Neural progenitor cell (in vitro differentiated cells): ENCODE results near the gene STPG1. TPM values are rescaled to one million over a fixed set of nuclear protein-coding genes. Genes with fewer than 3 reads are reported as not detected.

ENCODE experiments used
- DNase-seq: peaks from one replicate; pipeline ENCODE4 v3.0.0-alpha.2; 2016; ENCODE audit warnings: low spot score
- H2AFZ ChIP-seq: fragments of 200-600 bp; sonication (generic); replicated peaks from 2 replicates; pipeline ENCODE4 v1.6.1; 2016; ENCODE audit warnings: antibody characterized with exemption
- H3F3A ChIP-seq: fragments of 200-600 bp; sonication (generic); 2 replicates; pipeline ENCODE4 v1.6.1; 2016; ENCODE audit warnings: antibody characterized with exemption, low read depth
- H3K27ac ChIP-seq: fragments of 200-600 bp; sonication (generic); 2 replicates; pipeline ENCODE4 v1.5.1; 2016; ENCODE audit warnings: mild to moderate bottlenecking
- H3K27me3 ChIP-seq: fragments of 200-600 bp; sonication (generic); 2 replicates; pipeline ENCODE4 v1.6.1; 2016; ENCODE audit warnings: mild to moderate bottlenecking, moderate library complexity
- H3K36me3 ChIP-seq: fragments of 200-600 bp; sonication (generic); 2 replicates; pipeline ENCODE4 v1.5.1; 2016
- H3K4me1 ChIP-seq: fragments of 200-600 bp; sonication (generic); 2 replicates; pipeline ENCODE4 v1.6.1; 2016; ENCODE audit warnings: mixed run types
- H3K4me2 ChIP-seq: fragments of 200-600 bp; sonication (generic); 2 replicates; pipeline ENCODE4 v1.6.1; 2016
- H3K4me3 ChIP-seq: fragments of 200-600 bp; sonication (generic); 2 replicates; pipeline ENCODE4 v1.5.1; 2016
- H3K79me2 ChIP-seq: fragments of 200-600 bp; sonication (generic); 2 replicates; pipeline ENCODE4 v1.6.1; 2016; ENCODE audit warnings: low read depth
- H3K9ac ChIP-seq: fragments of 200-600 bp; sonication (generic); 2 replicates; pipeline ENCODE4 v1.6.1; 2016
- H3K9me3 ChIP-seq: fragments of 200-600 bp; sonication (generic); 2 replicates; pipeline ENCODE4 v1.5.1; 2016; ENCODE audit warnings: low read depth
- H4K20me1 ChIP-seq: fragments of 200-600 bp; sonication (generic); 2 replicates; pipeline ENCODE4 v1.6.1; 2016; ENCODE audit warnings: low read depth
- H3K27ac Mint-ChIP-seq: 3 replicates; pipeline ENCODE4 v1.8.0; 2021; ENCODE audit warnings: mixed read lengths
- H3K27me3 Mint-ChIP-seq: 2 replicates; pipeline ENCODE4 v1.8.0; 2022; ENCODE audit warnings: low read depth, mild to moderate bottlenecking, inconsistent platforms, moderate library complexity, mixed read lengths; ENCODE audit not compliant: insufficient read depth
- H3K36me3 Mint-ChIP-seq: 3 replicates; pipeline ENCODE4 v1.8.0; 2021; ENCODE audit warnings: mixed read lengths
- H3K4me1 Mint-ChIP-seq: 3 replicates; pipeline ENCODE4 v1.8.0; 2021; ENCODE audit warnings: mixed read lengths
- H3K4me3 Mint-ChIP-seq: 3 replicates; pipeline ENCODE4 v1.8.0; 2021; ENCODE audit warnings: mild to moderate bottlenecking, moderate library complexity, mixed read lengths
- H3K9me3 Mint-ChIP-seq: 3 replicates; pipeline ENCODE4 v1.8.0; 2020; ENCODE audit warnings: mixed read lengths
- CTCF ChIP-seq: fragments of 200-600 bp; sonication (generic); IDR thresholded peaks from 2 replicates; pipeline ENCODE4 v1.5.1; 2017; ENCODE audit warnings: antibody characterized with exemption, mild to moderate bottlenecking
- EZH2 ChIP-seq: fragments of 200-600 bp; sonication (generic); IDR thresholded peaks from 2 replicates; pipeline ENCODE4 v1.6.1; 2017; ENCODE audit warnings: antibody characterized with exemption, mild to moderate bottlenecking, moderate library complexity
- EZH2phosphoT487 ChIP-seq: fragments of 200-600 bp; sonication (generic); IDR thresholded peaks from 2 replicates; pipeline ENCODE4 v1.6.1; 2017; ENCODE audit warnings: antibody characterized with exemption
- total RNA-seq: library from RNA; depleted of rRNA; stranded (reverse); fragments of >200 nt; gene quantifications from 2 replicates; pipeline ENCODE4 v1.2.3, GENCODE V29; 2015; ENCODE audit warnings: low replicate concordance

The STPG1 gene
- total RNA-seq, 1 donor from 2014 or later, result 15.9 TPM

- Histone ChIP-seq H2AFZ (no peak overlapping the region), H4K20me1 (no peaks in the 10 kb centered on the region), H3K36me3 (no peaks in the 10 kb centered on the region), H3K9ac (no peak overlapping the region), H3K9me3 (no peaks in the 10 kb centered on the region), H3K4me3 (no peak overlapping the region), H3K4me1 (no peaks in the 10 kb centered on the region), H3F3A (peaks cover 7% of the 10 kb centered on the region), H3K27ac (no peak overlapping the region), H3K79me2 (no peaks in the 10 kb centered on the region), H3K27me3 (no peaks in the 10 kb centered on the region), H3K4me2 (no peak overlapping the region)
- no peak overlapping the region for H3K27ac Mint-ChIP-seq
- H3K4me1 Mint-ChIP-seq, result no peaks in the 10 kb centered on the region
- H3K27me3 Mint-ChIP-seq, result no peaks in the 10 kb centered on the region
- H3K4me3 Mint-ChIP-seq, result no peak overlapping the region
- no peak for TF ChIP-seq EZH2
- no peak for TF ChIP-seq EZH2phosphoT487
- no peak for TF ChIP-seq CTCF
- peaks cover 5% of the 10 kb centered on the region for H3K36me3 Mint-ChIP-seq
- no peaks in the 10 kb centered on the region for H3K9me3 Mint-ChIP-seq
- no peak for DNase-seq
These were observed 13.5 kb downstream of the STPG1 start for GRCh38 chr1:24400065-24400464.

- DNase-seq, result no peak
- Histone ChIP-seq H3K36me3 (no peaks in the 10 kb centered on the region), H3K4me3 (no peak overlapping the region), H3K9me3 (no peaks in the 10 kb centered on the region), H3K4me2 (no peak overlapping the region), H3K4me1 (peaks cover 10% of the 10 kb centered on the region), H2AFZ (no peak overlapping the region), H3F3A (peaks cover 24% of the 10 kb centered on the region), H3K9ac (no peak overlapping the region), H3K79me2 (no peaks in the 10 kb centered on the region), H3K27ac (no peak overlapping the region), H3K27me3 (no peaks in the 10 kb centered on the region), H4K20me1 (no peaks in the 10 kb centered on the region)
- TF ChIP-seq EZH2phosphoT487, result no peak
- no peak for TF ChIP-seq EZH2
- no peak for TF ChIP-seq CTCF
- Mint-ChIP-seq H3K4me1 (peaks cover 17% of the 10 kb centered on the region), H3K36me3 (peaks cover 2% of the 10 kb centered on the region), H3K9me3 (no peaks in the 10 kb centered on the region), H3K27me3 (peaks cover 4% of the 10 kb centered on the region), H3K27ac (no peak overlapping the region), H3K4me3 (no peak overlapping the region)
These were observed 19.7 kb downstream of the STPG1 start for GRCh38 chr1:24393892-24394291.

DNA sequence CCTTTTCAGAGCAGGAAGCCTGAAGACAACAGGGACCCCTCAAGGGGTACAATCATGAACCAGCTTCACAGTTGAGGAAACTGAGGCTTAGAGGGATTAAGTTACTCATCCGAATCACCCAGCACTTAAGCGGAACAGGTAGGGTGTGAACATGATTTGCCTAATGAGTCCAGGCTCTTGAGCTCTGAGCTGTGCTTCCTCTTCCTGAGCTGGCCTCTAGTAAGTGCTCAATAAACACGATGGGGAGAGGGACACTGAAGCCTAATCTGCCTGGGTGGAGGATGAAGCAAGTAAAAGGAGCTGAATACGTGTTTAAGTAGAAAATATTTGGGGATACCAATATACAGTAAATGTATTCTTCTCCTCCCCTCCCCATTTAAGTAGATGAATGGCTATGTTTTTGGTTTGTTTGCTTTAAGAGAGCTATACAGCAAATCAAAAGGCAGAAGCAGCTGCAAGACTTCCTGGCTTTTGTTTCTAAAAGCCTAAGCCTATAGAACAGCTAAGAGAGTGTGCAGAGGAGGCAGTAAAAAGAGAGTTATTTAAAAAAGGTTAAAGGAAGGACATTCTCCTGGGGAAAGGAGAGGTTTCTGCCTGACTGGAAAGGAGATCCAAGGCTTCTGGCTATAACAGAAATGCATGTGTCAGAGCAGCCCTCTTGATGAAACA, 20.5 kb downstream of the STPG1 start:
- Histone ChIP-seq H4K20me1 (no peaks in the 10 kb centered on the region), H3K4me1 (peaks cover 10% of the 10 kb centered on the region), H3K4me3 (no peak overlapping the region), H3K36me3 (no peaks in the 10 kb centered on the region), H3F3A (peaks cover 24% of the 10 kb centered on the region), H3K9me3 (no peaks in the 10 kb centered on the region), H3K4me2 (no peak overlapping the region), H3K9ac (no peak overlapping the region), H3K27ac (peak overlapping the region; percentile 49), H3K79me2 (no peaks in the 10 kb centered on the region), H2AFZ (no peak overlapping the region), H3K27me3 (no peaks in the 10 kb centered on the region)
- Mint-ChIP-seq H3K4me3 (no peak overlapping the region), H3K4me1 (peaks cover 17% of the 10 kb centered on the region), H3K36me3 (peaks cover 2% of the 10 kb centered on the region), H3K27ac (no peak overlapping the region), H3K9me3 (no peaks in the 10 kb centered on the region), H3K27me3 (peaks cover 4% of the 10 kb centered on the region)
- no peak for DNase-seq
- no peak for TF ChIP-seq EZH2

DNA sequence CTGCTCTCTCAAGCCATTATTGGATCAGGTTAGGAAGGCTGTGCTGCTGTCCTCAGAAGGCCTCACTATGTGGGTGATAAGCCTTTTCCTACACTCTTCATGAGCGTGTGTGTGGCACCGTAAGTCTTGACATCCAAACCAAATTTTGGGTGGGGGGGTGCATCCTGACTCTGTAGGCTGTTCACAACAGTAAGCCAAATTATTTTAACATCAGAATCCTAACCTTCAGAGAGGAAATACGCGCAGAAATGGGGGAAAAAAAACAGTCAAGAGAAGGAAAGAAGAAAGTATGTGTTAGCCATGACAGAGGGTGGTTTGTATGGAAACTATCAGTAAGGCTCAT, 21.0 kb downstream of the STPG1 start:
- DNase-seq, result no peak
- Histone ChIP-seq H3K27me3 (no peaks in the 10 kb centered on the region), H3K36me3 (no peaks in the 10 kb centered on the region), H3K9ac (no peak overlapping the region), H2AFZ (no peak overlapping the region), H3F3A (peaks cover 24% of the 10 kb centered on the region), H3K4me2 (no peak overlapping the region), H3K4me1 (peaks cover 10% of the 10 kb centered on the region), H3K4me3 (no peak overlapping the region), H3K79me2 (no peaks in the 10 kb centered on the region), H3K27ac (no peak overlapping the region), H3K9me3 (no peaks in the 10 kb centered on the region), H4K20me1 (no peaks in the 10 kb centered on the region)
- H3K36me3 Mint-ChIP-seq, result peaks cover 2% of the 10 kb centered on the region
- H3K9me3 Mint-ChIP-seq, result no peaks in the 10 kb centered on the region
- TF ChIP-seq EZH2phosphoT487, result no peak
- no peak for TF ChIP-seq CTCF
- TF ChIP-seq EZH2, result no peak
- H3K4me1 Mint-ChIP-seq, result peaks cover 17% of the 10 kb centered on the region
- no peak overlapping the region for H3K4me3 Mint-ChIP-seq
- peaks cover 4% of the 10 kb centered on the region for H3K27me3 Mint-ChIP-seq
- no peak overlapping the region for H3K27ac Mint-ChIP-seq
